ENCODE data around the gene MYADML2.
"Not testable (repeated sequence)": the region's sequence is repeated elsewhere in the genome, so short reads cannot be mapped to it uniquely, and the experiment has no call there.

MYADML2 gene

GRCh38 chr17:81984773-81985410 is 37.9 kb upstream of the MYADML2 start:
- WGBS (ENCODE audit: extremely low coverage, insufficient coverage, low lambda C conversion rate): 100% methylated on average over 3 of the region's 21 CpGs
- Histone ChIP-seq H3K9ac (ENCODE audit: low read length) (no peak overlapping the region), H2BK15ac (replicated peaks; ENCODE audit: low read depth) (no peak overlapping the region), H3K4me1 (ENCODE audit: control insufficient read depth, low read depth, low read length) (no peaks in the 10 kb centered on the region), H3K4me2 (ENCODE audit: low read length) (no peak overlapping the region), H2BK5ac (ENCODE audit: low read length) (no peak overlapping the region), H3K79me2 (ENCODE audit: control insufficient read depth, insufficient read depth, low read length) (no peaks in the 10 kb centered on the region), H3K4ac (ENCODE audit: low read depth, low read length) (no peak overlapping the region), H2BK120ac (ENCODE audit: low read depth, low read length) (no peak overlapping the region), H3K18ac (ENCODE audit: low read length) (no peak overlapping the region), H4K8ac (ENCODE audit: low read depth, low read length) (no peak overlapping the region), H3K23ac (ENCODE audit: low read length) (no peak overlapping the region), H3K79me1 (ENCODE audit: low read length) (no peaks in the 10 kb centered on the region), H3K56ac (ENCODE audit: low read length) (no peak overlapping the region), H3K4me3 (ENCODE audit: low read length) (no peak overlapping the region), H3K27ac (ENCODE audit: low read depth, low read length) (no peak overlapping the region), H2AK5ac (ENCODE audit: low read length) (no peak overlapping the region), H3K27me3 (ENCODE audit: insufficient read depth, low read length, poor library complexity) (no peaks in the 10 kb centered on the region), H3K36me3 (ENCODE audit: control insufficient read depth, insufficient read depth, low read length) (peaks cover 5% of the 10 kb centered on the region), H4K5ac (ENCODE audit: low read length) (no peak overlapping the region)
- no peak for DNase-seq

GRCh38 chr17:81983639-81984373 is 36.8 kb upstream of the MYADML2 start:
- no CpG with 5 or more reads among the region's 26 CpGs for WGBS (ENCODE audit: extremely low coverage, insufficient coverage, low lambda C conversion rate)

GRCh38 chr17:81983011-81983638 is 36.1 kb upstream of the MYADML2 start:
- H3K4me1 ChIP-seq (ENCODE audit: control insufficient read depth, low read depth, low read length): no peaks in the 10 kb centered on the region
- H2BK120ac ChIP-seq (ENCODE audit: low read depth, low read length): no peak overlapping the region
- peaks cover 5% of the 10 kb centered on the region for H3K36me3 ChIP-seq (ENCODE audit: control insufficient read depth, insufficient read depth, low read length)
- no CpG with 5 or more reads among the region's 35 CpGs for WGBS (ENCODE audit: extremely low coverage, insufficient coverage, low lambda C conversion rate)
- no peak overlapping the region for H3K23ac ChIP-seq (ENCODE audit: low read length)
- no peak overlapping the region for H3K27ac ChIP-seq (ENCODE audit: low read depth, low read length)
- H3K4me2 ChIP-seq (ENCODE audit: low read length): no peak overlapping the region
- no peak overlapping the region for H3K9ac ChIP-seq (ENCODE audit: low read length)
- no peak overlapping the region for H3K4me3 ChIP-seq (ENCODE audit: low read length)
- H2AK5ac ChIP-seq (ENCODE audit: low read length): no peak overlapping the region
- H3K56ac ChIP-seq (ENCODE audit: low read length): no peak overlapping the region
- no peaks in the 10 kb centered on the region for H3K27me3 ChIP-seq (ENCODE audit: insufficient read depth, low read length, poor library complexity)
- H2BK5ac ChIP-seq (ENCODE audit: low read length): no peak overlapping the region
- no peak overlapping the region for H4K5ac ChIP-seq (ENCODE audit: low read length)
- peaks cover 3% of the 10 kb centered on the region for H3K79me1 ChIP-seq (ENCODE audit: low read length)
- no peak overlapping the region for H3K4ac ChIP-seq (ENCODE audit: low read depth, low read length)
- no peak overlapping the region for H4K8ac ChIP-seq (ENCODE audit: low read depth, low read length)
- H3K79me2 ChIP-seq (ENCODE audit: control insufficient read depth, insufficient read depth, low read length): peaks cover 2% of the 10 kb centered on the region
- H3K18ac ChIP-seq (ENCODE audit: low read length): no peak overlapping the region
- H2BK15ac ChIP-seq (replicated peaks; ENCODE audit: low read depth): no peak overlapping the region
- no peak for DNase-seq

More at GRCh38 chr17:81983639-81984373, 36.8 kb upstream of the MYADML2 start:
- Histone ChIP-seq H2BK120ac (ENCODE audit: low read depth, low read length) (no peak overlapping the region), H3K23ac (ENCODE audit: low read length) (no peak overlapping the region), H3K27me3 (ENCODE audit: insufficient read depth, low read length, poor library complexity) (no peaks in the 10 kb centered on the region), H3K79me1 (ENCODE audit: low read length) (peaks cover 2% of the 10 kb centered on the region), H3K4me2 (ENCODE audit: low read length) (no peak overlapping the region), H3K79me2 (ENCODE audit: control insufficient read depth, insufficient read depth, low read length) (peaks cover under 1% of the 10 kb centered on the region), H3K56ac (ENCODE audit: low read length) (no peak overlapping the region), H3K4ac (ENCODE audit: low read depth, low read length) (no peak overlapping the region), H3K9ac (ENCODE audit: low read length) (no peak overlapping the region), H4K8ac (ENCODE audit: low read depth, low read length) (no peak overlapping the region), H2AK5ac (ENCODE audit: low read length) (no peak overlapping the region), H3K4me1 (ENCODE audit: control insufficient read depth, low read depth, low read length) (no peaks in the 10 kb centered on the region), H3K18ac (ENCODE audit: low read length) (no peak overlapping the region), H4K5ac (ENCODE audit: low read length) (no peak overlapping the region), H3K4me3 (ENCODE audit: low read length) (no peak overlapping the region), H3K27ac (ENCODE audit: low read depth, low read length) (no peak overlapping the region), H3K36me3 (ENCODE audit: control insufficient read depth, insufficient read depth, low read length) (peaks cover 5% of the 10 kb centered on the region), H2BK15ac (replicated peaks; ENCODE audit: low read depth) (no peak overlapping the region), H2BK5ac (ENCODE audit: low read length) (no peak overlapping the region)
- no peak for DNase-seq

- not testable (repeated sequence) for H3K79me1 ChIP-seq (ENCODE audit: low read length); H3K4me1 ChIP-seq (ENCODE audit: control insufficient read depth, low read depth, low read length); H3K23ac ChIP-seq (ENCODE audit: low read length); H4K5ac ChIP-seq (ENCODE audit: low read length); H2AK5ac ChIP-seq (ENCODE audit: low read length); H4K8ac ChIP-seq (ENCODE audit: low read depth, low read length); H3K18ac ChIP-seq (ENCODE audit: low read length); H3K4ac ChIP-seq (ENCODE audit: low read depth, low read length); H3K27me3 ChIP-seq (ENCODE audit: insufficient read depth, low read length, poor library complexity); H3K56ac ChIP-seq (ENCODE audit: low read length); DNase-seq; H2BK15ac ChIP-seq (replicated peaks; ENCODE audit: low read depth); H3K79me2 ChIP-seq (ENCODE audit: control insufficient read depth, insufficient read depth, low read length); H3K4me3 ChIP-seq (ENCODE audit: low read length); H3K36me3 ChIP-seq (ENCODE audit: control insufficient read depth, insufficient read depth, low read length); H3K27ac ChIP-seq (ENCODE audit: low read depth, low read length); H3K4me2 ChIP-seq (ENCODE audit: low read length); H2BK120ac ChIP-seq (ENCODE audit: low read depth, low read length); H3K9ac ChIP-seq (ENCODE audit: low read length); H2BK5ac ChIP-seq (ENCODE audit: low read length)
- no CpG with 5 or more reads among the region's 12 CpGs for WGBS (ENCODE audit: extremely low coverage, insufficient coverage, low lambda C conversion rate)
Observed at GRCh38 chr17:81981511-81981910, 34.5 kb upstream of the MYADML2 start.

GRCh38 chr17:81980707-81981343 is 33.8 kb upstream of the MYADML2 start:
- H2BK120ac ChIP-seq (ENCODE audit: low read depth, low read length): no peak overlapping the region
- no peak overlapping the region for H2BK15ac ChIP-seq (replicated peaks; ENCODE audit: low read depth)
- no peak overlapping the region for H3K23ac ChIP-seq (ENCODE audit: low read length)
- H2BK5ac ChIP-seq (ENCODE audit: low read length): no peak overlapping the region
- H3K79me1 ChIP-seq (ENCODE audit: low read length): peaks cover 3% of the 10 kb centered on the region
- H3K9ac ChIP-seq (ENCODE audit: low read length): no peak overlapping the region
- H3K56ac ChIP-seq (ENCODE audit: low read length): no peak overlapping the region
- no peaks in the 10 kb centered on the region for H3K4me1 ChIP-seq (ENCODE audit: control insufficient read depth, low read depth, low read length)
- H3K27ac ChIP-seq (ENCODE audit: low read depth, low read length): no peak overlapping the region
- no CpG with 5 or more reads among the region's 9 CpGs for WGBS (ENCODE audit: extremely low coverage, insufficient coverage, low lambda C conversion rate)
- H3K4ac ChIP-seq (ENCODE audit: low read depth, low read length): no peak overlapping the region
- H4K5ac ChIP-seq (ENCODE audit: low read length): no peak overlapping the region
- no peak overlapping the region for H3K4me3 ChIP-seq (ENCODE audit: low read length)
- DNase-seq: no peak
- peaks cover 2% of the 10 kb centered on the region for H3K79me2 ChIP-seq (ENCODE audit: control insufficient read depth, insufficient read depth, low read length)
- H3K27me3 ChIP-seq (ENCODE audit: insufficient read depth, low read length, poor library complexity): no peaks in the 10 kb centered on the region
- H3K36me3 ChIP-seq (ENCODE audit: control insufficient read depth, insufficient read depth, low read length): peaks cover 5% of the 10 kb centered on the region
- no peak overlapping the region for H3K4me2 ChIP-seq (ENCODE audit: low read length)
- no peak overlapping the region for H2AK5ac ChIP-seq (ENCODE audit: low read length)
- no peak overlapping the region for H3K18ac ChIP-seq (ENCODE audit: low read length)
- H4K8ac ChIP-seq (ENCODE audit: low read depth, low read length): no peak overlapping the region
